ENCODE measurements around the gene C11orf68.

DNA sequence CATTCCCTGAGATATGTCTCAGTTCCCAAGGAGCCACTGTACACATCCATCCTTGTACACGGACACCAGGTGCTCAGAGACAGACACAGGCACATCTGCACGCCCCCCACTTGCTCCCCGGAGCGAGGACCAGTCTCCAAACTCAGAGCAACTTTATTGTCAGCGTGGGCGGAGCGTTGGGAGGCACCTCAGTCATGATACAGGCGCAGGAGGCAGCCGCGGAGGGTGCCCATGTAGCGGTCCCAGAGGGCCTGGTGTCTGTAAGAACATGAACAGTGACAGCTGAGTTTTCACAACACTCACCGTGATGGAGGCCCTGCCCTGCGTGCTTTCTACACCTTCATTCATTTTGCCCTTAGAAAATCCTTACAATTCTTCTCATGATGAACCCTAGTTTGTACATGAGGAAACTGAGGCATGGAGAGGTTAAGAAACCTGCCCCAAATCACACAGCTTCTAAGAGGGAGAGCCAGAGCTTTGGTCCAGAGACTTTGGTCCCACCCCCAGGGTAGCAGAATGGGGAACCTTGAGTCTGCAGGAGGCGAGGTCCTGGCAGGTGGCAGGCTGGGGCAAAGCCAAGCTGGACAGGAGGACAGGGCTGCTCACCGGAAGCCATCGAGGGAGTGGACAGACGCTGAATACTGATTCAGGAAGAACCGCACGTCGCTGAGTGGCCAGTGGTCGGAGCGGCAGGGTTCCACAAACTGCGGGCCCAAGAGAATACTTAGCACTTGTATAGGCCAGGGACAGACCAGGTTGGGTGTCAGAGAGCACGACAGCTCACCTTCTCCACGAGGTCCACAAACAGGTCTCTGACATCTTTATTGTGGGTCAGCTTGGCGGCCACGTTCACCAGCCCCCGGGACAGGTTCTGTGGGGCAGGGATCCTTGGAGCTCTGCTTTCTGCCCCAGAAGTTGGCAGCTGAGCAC lies 34.8 kb downstream of the C11orf68 start:
- TF ChIP-seq POLR2AphosphoS5 (IDR thresholded peaks at IDR 0.05) = no peak
- TF ChIP-seq, protein P1, sequence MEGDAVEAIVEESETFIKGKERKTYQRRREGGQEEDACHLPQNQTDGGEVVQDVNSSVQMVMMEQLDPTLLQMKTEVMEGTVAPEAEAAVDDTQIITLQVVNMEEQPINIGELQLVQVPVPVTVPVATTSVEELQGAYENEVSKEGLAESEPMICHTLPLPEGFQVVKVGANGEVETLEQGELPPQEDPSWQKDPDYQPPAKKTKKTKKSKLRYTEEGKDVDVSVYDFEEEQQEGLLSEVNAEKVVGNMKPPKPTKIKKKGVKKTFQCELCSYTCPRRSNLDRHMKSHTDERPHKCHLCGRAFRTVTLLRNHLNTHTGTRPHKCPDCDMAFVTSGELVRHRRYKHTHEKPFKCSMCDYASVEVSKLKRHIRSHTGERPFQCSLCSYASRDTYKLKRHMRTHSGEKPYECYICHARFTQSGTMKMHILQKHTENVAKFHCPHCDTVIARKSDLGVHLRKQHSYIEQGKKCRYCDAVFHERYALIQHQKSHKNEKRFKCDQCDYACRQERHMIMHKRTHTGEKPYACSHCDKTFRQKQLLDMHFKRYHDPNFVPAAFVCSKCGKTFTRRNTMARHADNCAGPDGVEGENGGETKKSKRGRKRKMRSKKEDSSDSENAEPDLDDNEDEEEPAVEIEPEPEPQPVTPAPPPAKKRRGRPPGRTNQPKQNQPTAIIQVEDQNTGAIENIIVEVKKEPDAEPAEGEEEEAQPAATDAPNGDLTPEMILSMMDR (IDR thresholded peaks at IDR 0.05) = no peak
- no peak for TF ChIP-seq EP300 (IDR thresholded peaks at IDR 0.05)
- no peak for TF ChIP-seq POLR2A (IDR thresholded peaks at IDR 0.05)

All from stomach (tissue), 4 donors.